GM18951 (cell line): ENCODE results near the gene PSMG1.
"Not testable (repeated sequence)": the region's sequence is repeated elsewhere in the genome, so short reads cannot be mapped to it uniquely, and the experiment has no call there.

Experiments used
- POLR2A ChIP-seq: IDR thresholded peaks from 4 replicates; pipeline ENCODE4 v1.6.1; 2011; ENCODE audit warnings: mild to moderate bottlenecking; ENCODE audit not compliant: insufficient read length, insufficient read depth; ENCODE audit errors: extremely low read depth
- in situ Hi-C: fragments of 300-500 bp; cut with MboI; formaldehyde crosslinking; loops from one replicate; pipeline ENCODE4 v1.12.0; 2022; ENCODE audit warnings: low sequenced_read_pairs, mixed read lengths, inconsistent platforms; ENCODE audit not compliant: unreplicated experiment

The PSMG1 gene

DNA sequence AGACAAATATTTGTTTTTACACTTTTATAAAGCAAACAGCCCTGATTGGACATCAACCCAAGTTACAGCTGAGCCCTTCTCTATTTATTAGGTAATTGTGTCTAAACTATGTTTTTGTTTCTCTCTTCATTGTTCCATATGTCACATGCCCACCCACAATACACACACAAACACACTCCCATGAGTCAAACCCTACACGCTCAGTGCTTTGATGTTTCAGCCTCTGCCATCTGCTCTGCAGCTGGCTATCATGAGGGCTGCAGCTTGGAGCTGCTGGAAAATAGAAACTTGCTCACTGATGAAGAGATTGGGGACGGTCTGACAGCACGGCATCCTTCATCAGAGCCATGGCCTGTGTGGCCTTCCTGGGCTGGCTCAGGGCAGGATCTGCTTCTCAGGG lies 41.7 kb downstream of the PSMG1 start:
- in situ Hi-C loops, result no loop called here

GRCh38 chr21:39137248-39138178 lies 45.7 kb downstream of the PSMG1 start:
- in situ Hi-C loops, result no loop called here
- TF ChIP-seq POLR2A, result no peak

More for the DNA sequence above, 41.7 kb downstream of the PSMG1 start:
- no peak for TF ChIP-seq POLR2A

DNA sequence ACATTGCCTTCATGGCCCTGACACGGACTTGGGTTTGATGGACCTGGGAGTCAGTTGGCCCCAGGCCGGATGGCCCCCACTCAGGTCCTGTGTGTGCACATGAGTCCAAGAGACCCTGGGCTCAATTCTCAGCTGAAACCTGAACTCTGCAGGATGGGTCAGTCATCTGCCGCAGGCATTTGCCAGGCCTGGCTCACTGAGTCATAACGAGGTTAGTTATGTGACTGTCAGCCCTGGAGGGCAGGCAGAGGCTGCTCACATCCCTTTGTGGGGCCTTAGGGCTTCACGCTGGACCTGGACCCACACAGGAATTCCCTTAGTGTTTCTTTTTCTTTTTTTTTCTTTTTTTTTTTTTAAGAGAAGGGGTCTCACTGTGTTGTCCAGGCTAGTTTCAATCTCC lies 46.5 kb downstream of the PSMG1 start:
- in situ Hi-C loops, result no loop called here
- TF ChIP-seq POLR2A, result no peak

GRCh38 chr21:39136138-39136537 lies 47.1 kb downstream of the PSMG1 start:
- in situ Hi-C loops, result not testable (repeated sequence)

DNA sequence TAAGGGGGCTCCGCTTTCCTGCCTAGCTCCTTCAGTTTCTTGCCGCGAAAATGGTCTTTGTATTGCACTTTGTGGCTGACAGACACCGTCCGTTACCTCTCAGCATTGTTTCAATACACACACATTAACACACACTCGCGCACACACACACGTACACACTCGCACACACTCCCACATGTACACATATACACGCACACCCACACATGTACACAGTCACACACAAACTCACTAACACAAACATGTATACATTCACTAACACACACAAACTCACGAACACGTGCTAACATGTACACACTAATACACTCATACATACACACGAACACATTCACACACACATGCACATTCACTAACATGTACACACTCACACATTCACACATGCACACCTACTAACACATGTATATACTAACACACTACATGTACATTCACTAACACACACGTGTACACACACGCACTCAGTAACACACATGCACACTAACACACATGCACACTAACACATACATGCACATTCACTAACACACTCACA lies 48.9 kb downstream of the PSMG1 start:
- in situ Hi-C loops, result no loop called here
- TF ChIP-seq POLR2A, result no peak

- no peak for TF ChIP-seq POLR2A
These were observed 51.0 kb downstream of the PSMG1 start for GRCh38 chr21:39132248-39132647.

DNA sequence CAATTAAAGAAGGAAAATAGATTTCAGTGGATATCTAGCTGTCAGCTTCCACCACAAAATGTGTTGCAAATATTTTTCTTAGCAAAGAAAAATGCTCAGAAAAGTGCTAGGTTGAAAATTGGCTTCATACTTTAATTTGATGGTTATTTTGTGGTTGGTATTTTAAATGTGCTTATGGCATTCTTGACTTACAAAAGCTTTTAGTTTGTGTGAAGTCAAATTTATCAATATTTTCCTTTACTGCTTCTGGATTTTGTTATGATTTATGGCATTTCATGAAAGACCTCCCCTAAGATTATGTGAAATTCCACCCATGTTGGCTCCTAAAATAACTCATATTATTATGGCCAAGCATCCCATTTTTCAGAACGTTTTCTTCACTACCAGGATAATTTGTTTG lies 51.5 kb downstream of the PSMG1 start:
- in situ Hi-C loops, result no loop called here
- no peak for TF ChIP-seq POLR2A

More at GRCh38 chr21:39132248-39132647, 51.0 kb downstream of the PSMG1 start:
- in situ Hi-C loops, result no loop called here

- in situ Hi-C loops, result no loop called here
- no peak for TF ChIP-seq POLR2A
These were observed 55.7 kb downstream of the PSMG1 start for GRCh38 chr21:39127506-39127905.

GRCh38 chr21:39126486-39126806 lies 56.8 kb downstream of the PSMG1 start:
- in situ Hi-C loops, result no loop called here
- no peak for TF ChIP-seq POLR2A

DNA sequence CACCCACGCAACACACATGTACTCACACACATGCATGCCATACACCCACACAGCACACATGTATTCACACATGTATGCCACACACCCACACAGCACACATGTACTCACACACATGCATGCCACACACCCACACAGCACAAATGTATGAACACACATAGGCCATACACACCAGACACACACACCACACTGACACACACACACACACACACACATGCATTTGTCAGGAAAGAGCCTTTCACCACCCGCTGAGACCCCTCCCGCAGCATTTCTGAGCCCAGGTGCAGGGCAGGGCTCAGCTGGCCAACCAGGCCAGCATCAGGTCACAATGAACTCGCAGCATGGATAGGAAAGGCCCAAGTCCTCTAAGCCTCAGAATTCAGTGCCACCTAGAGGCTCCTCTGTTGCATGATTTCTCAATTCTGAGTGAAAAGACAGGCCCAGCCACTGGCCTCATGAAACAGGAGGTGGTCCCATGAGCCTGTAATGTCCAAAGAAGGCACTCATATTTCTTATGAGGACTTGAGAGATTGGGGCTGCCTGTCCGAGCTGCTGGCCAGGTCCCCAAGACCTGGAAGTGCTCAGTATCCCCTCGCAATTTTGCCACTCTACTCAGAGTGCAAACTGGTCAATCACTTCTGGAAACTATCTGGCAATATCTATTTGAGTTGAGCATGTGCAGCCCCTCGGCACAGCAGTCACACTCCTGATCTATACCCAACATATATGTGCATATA lies 57.3 kb downstream of the PSMG1 start:
- in situ Hi-C loops, result no loop called here
- no peak for TF ChIP-seq POLR2A
